HG03575 (cell line): Measurements from ENCODE around the gene AGBL3.
"Not testable (repeated sequence)": the region's sequence is repeated elsewhere in the genome, so short reads cannot be mapped to it uniquely, and the experiment has no call there.

ENCODE experiments used
- ATAC-seq: cut with Tn5 transposase; IDR thresholded peaks from one replicate; pipeline ENCODE4 v1.9.1; 2021; ENCODE audit not compliant: unreplicated experiment, insufficient number of reproducible peaks, low FRiP score; ENCODE audit errors: extremely low read depth

AGBL3 gene

DNA sequence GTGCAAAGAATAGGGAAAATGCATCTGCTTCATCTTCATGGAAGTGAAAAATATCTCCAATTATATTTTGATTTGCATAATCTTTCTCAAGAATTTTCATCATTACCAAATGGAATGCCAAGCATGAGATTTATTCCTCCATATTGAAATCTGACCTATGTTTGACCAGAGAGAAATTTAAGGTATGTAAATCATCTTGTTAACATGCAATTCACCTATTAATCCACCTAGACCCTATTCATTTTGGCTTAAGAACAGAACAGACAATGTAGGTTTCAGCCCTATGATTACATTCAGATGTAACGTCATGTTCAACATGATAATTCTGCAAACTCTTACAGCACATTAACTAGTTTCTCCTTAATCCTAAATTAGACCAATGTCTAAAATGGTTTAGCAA lies 130.8 kb downstream of the AGBL3 start:
- no peak for ATAC-seq

DNA sequence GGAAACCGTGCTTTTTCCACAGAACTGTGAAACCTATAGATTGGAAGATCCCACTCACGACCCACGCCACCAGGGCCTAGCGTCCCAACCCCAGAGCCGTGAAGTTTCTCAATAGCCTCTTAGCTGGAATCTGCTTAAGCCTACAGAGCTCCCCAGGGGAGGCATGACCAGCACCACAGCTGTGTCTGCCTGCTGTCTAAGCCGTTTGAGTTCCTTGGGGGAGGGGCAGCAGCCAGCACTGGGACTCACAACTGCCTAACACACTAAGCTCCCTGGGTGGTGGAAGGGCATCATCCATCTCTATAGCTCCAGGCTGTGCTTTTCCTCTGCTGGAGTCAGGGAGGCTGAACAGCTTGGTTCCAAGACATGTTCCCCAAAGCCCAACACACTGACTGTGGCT lies 135.6 kb downstream of the AGBL3 start:
- ATAC-seq, result no peak

DNA sequence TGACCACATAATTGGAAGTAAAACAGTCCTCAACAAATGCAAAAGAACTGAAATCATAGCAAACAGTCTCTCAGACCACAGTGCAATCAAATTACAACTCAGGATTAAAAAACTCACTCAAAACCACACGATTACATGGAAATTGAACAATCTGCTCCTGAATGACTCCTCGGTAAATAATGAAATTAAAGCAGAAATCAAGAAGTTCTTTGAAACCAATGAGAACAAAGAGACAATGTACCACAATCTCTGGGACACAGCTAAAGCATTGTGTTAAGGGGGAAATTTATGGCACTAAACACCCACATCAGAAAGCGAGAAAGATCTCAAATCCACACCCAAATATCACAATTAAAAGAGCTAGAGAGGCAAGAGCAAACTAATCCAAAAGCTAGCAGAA lies 138.3 kb downstream of the AGBL3 start:
- not testable (repeated sequence) for ATAC-seq

- no peak for ATAC-seq
Observed at GRCh38 chr7:135128931-135129330, 142.6 kb downstream of the AGBL3 start.

DNA sequence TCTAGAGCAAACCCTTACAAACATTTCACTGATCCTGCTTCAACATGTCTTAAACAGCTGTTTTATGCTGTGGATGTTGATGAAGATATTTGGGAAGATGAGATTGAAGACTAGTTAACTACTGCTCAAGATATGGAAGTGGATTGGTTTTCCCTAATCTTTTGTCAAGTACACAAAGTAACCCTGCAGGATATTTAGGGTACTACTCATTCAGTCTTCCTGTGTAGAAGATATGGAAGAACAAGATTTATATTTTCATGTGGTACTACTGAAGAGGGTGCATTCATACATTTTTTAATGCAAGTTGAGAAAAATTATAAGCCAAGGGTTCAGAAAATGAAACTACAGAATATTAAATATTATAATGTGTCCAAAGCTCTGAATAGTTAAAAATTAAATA lies 143.3 kb downstream of the AGBL3 start:
- ATAC-seq, result no peak

DNA sequence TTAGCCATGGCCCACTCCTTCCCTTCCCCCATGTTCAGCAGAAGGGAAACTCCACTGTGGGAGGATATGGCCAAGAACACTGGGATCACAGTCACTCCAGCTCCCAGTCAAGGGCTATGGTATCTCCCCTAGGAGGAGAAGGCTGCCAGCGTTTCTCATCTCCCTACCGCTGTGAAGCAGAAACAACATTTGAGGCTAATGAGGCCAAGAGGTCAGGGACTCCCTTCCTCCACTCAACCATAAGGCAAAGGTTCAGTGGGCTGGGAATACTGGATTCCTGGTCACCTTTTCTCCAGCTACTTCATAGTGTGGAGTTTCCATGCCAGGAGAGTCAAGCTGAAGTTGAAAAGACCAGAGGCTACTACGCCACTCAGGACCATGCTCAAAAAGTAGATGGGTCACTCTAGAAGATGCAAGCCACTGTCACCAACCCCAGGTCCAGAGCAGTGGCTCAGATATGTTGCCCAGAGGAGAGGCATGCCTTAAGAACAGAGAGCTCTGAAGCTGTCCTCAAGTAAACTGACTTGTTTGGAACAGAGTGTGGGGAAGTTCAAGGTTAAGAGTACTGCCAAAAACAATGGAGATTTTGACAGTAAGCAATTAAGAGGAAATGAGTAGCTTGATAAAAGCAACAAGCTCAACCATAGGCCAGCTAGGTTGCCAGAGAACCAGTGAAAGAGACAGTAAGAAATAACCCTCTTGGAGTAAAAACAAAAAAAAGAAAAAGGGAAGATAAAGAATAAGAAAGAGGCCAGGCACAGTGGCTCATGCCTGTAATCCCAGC lies 157.8 kb downstream of the AGBL3 start:
- no peak for ATAC-seq

DNA sequence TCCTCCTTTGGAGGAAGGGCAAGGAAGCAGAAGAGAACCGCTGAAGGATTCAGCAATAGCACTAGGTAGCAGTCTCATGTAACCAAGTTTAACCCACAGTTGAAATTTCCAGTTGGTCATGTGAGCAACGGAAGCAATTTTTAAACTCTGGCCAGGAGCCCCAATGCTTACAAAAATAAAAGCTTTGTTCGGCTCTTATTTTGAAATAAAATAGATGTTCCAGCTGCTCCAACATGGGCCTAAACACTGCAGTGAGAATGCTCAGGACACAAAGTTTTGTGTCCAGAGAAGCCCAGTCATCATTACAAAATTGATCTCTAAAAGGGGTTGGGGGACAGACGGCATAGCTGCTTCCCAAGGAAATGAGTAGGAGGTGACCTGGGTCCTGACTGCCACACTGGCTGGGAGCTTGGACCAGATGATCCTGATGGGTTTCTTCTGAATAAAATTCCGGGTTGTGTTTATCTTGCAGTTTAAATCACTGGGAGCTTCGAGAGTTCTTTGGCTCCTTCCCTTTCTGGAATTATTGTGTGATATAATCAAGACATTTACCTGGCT lies 161.1 kb downstream of the AGBL3 start:
- no peak for ATAC-seq

- ATAC-seq, result peak; percentile 53
Observed at GRCh38 chr7:135147899-135148721, 161.8 kb downstream of the AGBL3 start, which contains the start of gene TMEM140. TMEM140 (plus strand) TSS chr7:135148072; CDS start chr7:135164442, 16,370 bp downstream.

- ATAC-seq, result no peak
Observed at GRCh38 chr7:135150072-135150782, 163.9 kb downstream of the AGBL3 start.

- ATAC-seq, result no peak
Observed at GRCh38 chr7:135151132-135151531, 164.8 kb downstream of the AGBL3 start.

GRCh38 chr7:135151533-135151932 lies 165.2 kb downstream of the AGBL3 start:
- ATAC-seq, result no peak

DNA sequence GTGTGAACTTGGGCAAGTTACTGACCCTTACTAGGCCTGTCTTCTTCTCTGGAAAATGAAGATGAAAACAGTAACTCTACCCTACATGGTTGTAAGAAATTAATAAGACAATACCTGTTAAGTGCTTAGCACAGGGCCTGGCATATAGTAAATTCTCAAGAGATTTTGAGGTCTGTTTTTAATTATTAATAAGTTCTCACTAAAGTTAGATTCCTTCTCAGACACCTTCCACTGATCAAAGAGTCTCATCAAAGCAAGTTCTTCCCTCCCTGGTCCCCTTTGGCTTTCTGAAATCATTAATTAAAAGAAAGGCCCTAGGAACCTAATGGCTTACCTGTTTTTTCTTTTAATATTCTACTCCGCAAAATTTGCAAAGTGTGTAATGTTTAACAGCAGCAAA lies 166.1 kb downstream of the AGBL3 start:
- ATAC-seq, result no peak

DNA sequence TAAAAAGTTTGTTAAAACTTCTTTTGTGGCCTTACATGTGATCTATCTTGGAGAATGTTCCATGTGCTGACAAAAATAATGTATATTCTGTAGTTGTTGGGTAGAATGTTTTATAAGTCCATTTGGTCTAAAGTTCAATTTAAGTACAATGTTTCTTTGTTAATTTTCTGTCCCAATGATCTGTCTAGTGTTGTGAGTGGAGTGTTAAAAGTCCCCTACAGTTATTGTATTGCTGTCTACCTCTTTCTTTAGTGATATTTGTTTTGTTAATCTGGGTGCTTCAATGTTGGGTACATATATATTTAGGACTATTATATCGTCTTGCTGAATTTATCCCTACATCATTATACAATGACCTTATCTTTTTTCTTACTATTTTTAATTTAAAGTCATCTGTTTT lies 168.4 kb downstream of the AGBL3 start:
- no peak for ATAC-seq

GRCh38 chr7:135156290-135156689 lies 170.0 kb downstream of the AGBL3 start:
- no peak for ATAC-seq

DNA sequence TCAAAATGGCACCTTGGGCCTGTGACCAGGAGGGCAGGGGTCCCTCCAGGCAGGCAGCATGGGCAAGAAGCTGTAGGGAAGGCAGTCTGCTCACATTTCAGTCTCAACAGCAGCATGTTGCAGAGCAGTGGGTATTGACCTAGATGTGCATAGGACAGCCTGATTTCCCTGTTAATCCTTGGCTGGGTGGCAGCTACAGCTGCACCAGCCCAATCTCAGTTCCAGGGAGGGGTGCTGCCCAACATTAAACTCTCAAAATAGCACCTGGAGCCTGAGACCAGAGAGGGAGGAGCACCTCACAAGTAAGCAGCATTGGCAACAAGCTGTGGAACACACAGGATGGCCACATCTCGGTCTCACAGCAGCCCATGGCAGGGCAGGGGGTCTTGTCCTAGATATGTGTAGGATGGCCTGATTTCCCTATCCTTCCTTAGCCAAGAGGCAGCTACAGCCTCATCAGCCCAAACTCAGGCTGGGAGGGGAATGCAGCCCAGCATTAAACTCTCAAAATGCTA lies 171.9 kb downstream of the AGBL3 start:
- ATAC-seq, result no peak

DNA sequence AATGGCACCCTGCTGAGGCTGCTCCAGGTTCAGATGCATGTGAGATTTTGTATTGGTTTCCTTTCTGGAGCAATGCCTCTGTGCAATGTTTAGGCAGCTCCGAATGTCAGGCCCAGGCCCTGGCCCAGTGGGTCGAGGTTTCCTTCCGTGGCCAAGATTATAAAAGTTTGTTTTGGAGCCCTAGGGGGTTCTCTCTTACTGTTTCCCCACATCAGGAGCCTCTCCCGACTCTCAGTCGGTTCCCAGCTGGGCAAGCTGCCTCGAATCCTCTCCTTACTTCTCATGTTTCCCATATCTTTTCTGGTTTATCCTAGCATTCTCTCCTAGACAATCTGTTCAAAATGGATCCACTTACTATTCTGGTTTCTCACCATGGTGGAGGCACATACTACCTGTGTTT lies 172.6 kb downstream of the AGBL3 start:
- ATAC-seq, result no peak

- ATAC-seq, result no peak
Observed at GRCh38 chr7:135159359-135160085, 173.2 kb downstream of the AGBL3 start.

GRCh38 chr7:135160098-135160857 lies 174.0 kb downstream of the AGBL3 start:
- no peak for ATAC-seq
